EL (cell line): Measurements from ENCODE around the gene KIDINS220.
"Not testable (repeated sequence)": the region's sequence is repeated elsewhere in the genome, so short reads cannot be mapped to it uniquely, and the experiment has no call there.

Experiments used
- DNase-seq: peaks from one replicate; pipeline ENCODE4 v3.0.0-alpha.2; 2016

KIDINS220 gene

DNA sequence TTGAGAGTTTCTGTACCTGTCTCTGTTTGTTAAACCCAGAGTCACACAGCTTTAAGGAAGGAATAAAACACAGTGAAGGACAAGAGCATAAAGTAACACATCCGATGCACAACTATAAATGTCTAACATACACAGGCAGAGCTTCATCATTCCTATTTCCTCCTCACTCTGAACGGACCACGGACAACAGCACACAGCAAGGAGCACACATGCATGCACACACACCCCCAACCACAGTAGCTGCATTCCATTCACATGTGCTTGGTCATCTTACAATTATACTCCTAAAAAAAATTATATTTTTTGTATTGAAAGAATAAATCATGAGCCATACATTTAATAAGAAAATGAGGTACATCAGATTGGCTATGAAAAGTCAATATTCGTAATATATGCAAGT, 97.3 kb downstream of the KIDINS220 start:
- DNase-seq = peak; percentile 4

DNA sequence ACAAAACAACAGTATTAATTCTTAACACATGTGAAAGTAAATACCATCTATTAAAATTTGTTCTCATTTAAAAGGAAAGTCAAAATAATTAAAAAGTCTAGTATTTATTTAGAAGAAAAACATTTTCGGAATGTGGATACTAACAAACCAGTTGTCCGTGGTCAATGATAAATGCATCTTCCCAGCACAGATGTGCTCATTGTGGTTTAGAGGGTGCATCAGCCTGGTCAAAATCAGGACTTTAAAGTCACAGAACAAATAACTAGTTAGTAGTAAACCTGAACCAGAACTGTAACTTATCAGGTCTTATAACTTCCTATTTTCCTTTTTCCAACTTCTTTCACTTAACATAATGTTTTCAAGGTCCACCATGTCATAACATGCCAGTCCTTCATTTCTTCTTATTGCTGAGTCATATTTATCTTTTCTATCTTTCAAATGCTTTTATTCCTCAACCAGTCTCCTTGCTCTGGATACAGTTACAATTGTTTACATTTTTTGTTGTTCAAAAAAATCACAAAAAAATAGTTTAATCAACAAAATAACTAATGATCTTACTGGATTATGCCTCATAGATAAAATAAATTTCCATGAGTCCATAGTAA, 99.7 kb downstream of the KIDINS220 start:
- DNase-seq = peak; percentile 28

DNA sequence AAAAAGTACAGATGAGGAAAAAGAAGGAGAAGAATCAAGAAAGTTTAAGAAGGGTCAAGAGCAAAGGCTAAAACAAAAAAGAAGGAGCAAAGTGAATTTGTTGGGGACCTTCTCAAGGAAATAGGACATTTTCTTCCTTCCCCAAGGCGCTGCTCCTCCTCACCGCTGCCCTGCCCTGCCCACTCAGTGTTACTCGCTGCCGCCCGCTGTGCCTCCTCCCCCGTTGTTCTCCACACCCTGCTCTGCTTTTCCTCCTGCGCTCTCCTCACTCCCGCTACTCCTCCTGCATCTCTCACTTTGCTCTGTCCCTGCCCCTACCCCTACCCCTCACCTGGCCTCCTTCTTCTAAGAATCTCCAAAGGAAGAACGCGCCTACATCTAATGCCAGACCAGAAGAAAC, 104.8 kb downstream of the KIDINS220 start:
- DNase-seq = no peak

DNA sequence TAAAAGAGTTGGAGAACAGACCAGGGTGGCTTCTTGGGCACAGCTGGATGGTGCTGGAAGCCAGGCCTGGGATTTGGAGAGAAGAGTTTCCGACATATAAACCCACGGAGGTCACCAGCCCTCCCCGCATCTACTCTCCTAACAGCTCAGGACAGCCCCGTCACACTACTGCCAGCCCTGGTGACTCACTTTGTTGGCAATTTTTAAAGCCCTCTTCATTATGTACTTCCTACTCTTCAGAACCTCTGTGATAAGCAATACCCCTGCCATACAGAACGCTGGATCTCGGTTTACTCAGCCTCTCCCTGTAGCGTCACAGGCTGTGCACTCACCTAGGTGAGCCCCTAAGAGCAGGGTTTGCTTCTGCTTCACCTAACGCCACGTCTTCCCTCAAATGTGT, 107.5 kb downstream of the KIDINS220 start:
- DNase-seq = no peak

DNA sequence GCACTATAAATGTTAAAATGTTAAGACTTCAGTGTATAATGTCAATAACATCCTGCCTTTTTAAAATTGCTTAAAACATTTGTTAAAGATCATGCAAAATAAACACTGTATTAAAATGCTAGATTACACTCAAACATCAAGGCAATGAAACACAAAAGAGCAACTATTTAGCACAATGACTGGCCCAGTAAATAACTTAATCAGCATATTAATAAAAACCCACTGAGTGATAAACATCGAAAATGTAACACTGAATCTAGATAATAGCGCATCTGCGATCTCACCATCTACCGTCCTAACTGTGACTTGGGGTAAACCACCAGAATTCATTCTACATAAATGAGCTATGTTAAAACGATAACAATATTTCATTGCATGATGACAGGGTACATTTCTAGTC, 108.3 kb downstream of the KIDINS220 start:
- DNase-seq = not testable (repeated sequence)

DNA sequence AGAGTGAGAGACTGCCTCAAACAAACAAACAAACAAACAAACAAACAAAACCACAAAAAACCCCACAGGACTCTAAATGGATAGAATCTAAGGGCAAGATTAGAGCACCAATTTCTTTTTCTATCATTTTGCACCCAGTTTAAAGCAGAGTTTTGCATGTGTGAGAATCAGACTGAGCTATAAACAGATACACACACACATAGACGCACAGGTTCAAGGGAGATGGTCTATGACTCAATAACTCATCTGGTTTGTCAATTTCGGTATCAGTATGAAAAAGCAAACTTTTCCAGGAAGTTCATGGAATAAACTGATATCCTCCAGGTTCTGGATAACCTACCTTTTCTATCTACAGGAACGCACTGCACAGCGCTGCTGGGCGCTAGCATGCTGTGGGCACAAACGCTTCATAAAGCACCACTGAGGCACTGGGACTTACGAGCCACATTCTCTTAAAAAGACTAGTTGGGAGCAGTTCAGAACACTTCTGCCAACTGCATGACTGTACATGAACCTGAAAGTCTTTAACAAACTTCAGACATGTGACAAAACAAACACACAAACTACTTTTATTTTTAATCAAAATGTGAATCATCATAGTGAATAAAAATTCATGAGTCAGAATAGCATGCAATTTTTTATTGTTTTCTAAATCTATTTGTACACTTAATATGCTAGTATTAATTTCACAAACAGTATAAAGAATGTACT, 109.0 kb downstream of the KIDINS220 start:
- DNase-seq = no peak

DNA sequence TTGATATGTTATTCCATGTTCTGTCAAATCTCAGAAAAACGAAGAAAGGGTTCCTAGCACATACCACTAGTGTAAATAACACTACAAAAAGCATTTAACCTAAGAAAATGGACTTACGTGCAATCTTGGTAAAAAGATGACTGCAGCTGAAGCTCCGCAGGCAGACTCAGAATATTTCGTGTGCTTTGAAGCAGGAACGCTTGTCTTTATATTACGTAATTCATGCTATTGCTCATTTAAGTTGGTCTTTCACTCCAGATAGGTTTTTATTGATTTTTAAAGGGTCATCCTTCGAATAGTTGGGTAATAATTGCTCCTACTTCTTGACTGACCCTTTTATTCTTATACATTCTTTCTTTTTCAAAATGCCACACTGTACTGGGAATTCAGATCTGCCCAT, 111.6 kb downstream of the KIDINS220 start:
- no peak for DNase-seq

DNA sequence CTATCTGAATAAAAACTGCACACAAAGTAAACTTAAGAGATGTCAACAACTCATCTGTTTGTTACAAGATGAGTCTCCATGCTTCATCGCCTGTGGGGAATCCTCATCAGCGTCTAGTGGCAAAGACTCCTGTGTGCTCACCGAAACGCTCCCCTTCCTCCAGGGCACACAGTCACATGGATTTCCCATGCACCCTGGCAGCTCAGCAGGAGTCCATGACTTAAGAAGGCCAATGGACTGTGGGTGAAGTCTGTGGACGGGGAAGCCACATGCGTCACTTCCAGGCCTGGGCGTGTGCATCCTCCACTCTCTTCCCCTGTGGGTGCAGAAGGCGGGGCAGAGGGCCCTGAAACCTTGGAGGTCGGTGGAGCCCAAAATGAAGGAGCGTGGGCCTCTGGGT, 114.4 kb downstream of the KIDINS220 start:
- DNase-seq = no peak

DNA sequence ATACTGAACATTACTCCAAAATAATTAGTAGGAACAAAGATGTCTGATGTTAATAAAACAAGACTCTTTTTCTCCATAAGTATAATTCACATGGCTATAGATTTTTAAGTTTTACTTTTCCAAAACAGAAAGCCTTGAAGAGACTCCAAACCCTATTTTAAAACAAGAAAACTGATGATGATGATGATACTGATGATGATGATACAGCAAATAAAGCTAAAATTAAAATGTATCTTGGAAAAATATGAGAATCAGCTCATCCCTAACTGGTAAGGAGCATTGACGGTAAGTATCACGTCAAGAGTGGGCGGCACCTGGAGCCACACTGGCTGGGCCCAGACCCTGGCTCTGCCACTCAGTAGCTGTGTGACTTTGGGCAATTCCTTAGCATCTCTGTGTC, 116.0 kb downstream of the KIDINS220 start:
- no peak for DNase-seq

DNA sequence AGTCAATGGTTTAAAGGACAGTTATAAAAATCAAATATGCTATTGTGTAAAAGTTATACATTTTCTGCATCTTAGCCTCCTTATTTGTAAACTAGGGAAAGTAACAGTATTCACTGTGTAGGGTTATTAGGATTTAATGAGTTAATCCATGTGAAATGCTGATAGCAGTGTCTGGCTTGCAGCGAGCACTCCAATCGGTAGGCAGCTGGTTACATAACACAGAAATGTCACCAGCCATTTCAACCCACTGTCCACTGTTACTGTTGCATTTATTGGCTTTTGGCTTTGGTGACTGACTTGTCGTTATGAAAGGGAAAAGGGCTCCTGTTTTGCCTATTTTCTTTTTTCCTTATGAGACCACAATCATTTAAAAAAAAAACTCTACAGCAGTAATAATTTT, 116.7 kb downstream of the KIDINS220 start:
- no peak for DNase-seq

DNA sequence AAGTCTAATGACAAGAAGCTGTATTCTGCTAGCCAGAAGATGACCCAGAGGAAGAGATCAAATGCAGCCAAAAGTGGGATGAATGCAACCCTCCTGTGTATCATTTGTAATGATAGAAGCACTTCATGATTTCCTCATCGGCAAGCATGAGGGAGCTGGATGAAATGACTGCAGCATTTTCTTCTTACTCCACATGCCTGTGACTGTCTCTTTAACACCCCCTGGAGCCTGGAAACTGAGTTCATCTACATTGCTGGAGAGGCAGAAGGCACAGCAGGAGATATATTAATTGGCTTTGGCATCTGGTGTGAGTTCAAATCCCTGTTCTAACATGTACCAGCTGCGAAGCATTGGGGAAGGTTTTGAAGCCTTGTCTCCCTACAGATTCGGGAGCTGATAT, 117.9 kb downstream of the KIDINS220 start:
- DNase-seq = no peak

DNA sequence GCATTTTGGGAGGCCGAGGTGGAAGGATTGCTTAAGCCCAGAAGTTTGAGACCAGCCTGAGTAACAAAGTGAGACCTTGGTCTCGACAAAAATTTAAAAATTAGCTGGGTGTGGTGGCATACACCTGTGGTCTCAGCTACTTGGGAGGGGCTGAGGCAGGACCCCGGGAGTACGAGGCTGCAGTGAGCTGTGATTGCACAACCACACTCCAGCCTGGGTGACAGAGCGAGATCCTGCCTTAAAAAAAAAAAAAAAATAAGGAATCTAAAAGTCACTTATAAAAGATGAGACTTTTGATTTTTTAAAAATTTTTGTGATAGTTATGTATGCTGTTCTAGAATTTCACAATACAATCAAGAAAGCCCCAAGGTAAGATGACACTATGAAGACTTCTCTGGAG, 122.4 kb downstream of the KIDINS220 start:
- DNase-seq = no peak

DNA sequence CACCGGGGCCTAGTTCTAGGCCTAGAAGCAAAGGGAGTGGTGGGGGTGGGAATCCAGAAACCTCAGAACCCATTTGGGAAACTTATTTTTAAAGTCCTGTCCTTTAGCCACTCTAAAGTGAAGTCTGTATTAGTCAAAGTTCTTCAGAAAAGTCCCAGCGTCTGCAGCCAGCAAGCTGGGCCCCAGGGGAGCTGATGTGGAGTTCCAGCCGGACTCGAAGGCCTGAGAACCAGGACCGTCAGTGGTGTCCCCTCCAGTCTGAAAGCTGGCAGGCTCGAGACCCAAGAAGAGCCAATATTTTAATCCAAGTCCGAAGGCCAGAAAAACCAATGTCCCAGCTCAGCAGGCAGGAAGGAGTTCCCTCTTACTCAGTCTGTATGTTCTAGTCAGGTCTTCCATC, 123.1 kb downstream of the KIDINS220 start:
- DNase-seq = no peak

DNA sequence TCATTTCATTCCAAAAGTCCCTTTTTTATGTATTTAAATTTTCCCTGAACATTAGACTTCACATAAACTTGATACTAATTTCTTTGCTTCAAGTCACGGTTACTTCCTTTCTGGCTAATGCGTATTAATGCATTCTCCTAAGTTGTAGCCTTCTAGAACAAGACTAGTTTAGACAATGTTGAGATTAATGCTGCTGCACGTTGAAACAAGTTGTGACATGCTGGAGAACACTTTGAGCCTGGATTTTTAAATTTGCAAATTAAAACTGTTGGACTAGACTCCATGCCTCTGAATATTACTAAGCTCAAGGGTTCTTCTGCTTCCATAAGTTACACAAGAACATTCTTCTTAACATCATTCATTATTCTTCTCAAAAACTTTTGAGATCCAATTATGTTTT, 126.5 kb downstream of the KIDINS220 start:
- DNase-seq = no peak

DNA sequence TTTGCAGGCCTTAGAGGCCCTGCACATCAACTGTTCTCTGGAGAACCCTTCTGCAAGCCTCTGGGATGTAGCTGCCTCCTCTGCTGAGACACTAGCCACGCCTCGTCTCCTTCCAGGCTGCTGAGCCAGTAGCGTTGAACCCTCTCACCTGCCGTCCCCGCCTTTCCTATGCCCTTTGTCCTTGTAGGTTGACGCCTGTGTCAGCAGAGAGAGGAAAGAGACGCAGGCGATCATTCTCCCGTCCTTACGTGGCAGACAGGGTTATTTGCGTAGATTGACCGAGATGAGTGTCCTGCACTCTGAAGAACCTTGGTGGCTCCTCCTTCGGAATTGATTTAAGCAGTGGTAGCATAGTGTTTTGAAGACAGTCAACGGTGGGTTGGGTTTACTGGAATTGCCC, 127.8 kb downstream of the KIDINS220 start:
- no peak for DNase-seq

DNA sequence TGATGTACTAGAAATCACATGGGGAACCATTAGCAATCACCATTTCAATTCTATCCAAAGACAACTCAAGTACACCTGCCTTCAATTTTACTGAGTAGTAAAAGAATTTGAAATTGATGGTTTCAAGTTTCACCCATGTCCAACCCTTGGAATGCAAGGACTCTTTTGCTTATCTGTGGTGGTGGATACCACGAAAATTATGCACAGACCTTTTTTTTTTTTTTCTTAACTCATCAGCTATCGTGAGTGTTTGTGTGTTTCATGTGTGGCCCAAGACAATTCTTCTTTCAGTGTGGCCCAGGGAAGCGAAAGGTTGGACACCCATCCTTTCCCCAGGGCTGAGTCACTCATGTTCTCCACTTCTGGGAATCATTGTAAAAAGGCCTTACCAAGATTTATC, 132.5 kb downstream of the KIDINS220 start:
- DNase-seq = no peak

DNA sequence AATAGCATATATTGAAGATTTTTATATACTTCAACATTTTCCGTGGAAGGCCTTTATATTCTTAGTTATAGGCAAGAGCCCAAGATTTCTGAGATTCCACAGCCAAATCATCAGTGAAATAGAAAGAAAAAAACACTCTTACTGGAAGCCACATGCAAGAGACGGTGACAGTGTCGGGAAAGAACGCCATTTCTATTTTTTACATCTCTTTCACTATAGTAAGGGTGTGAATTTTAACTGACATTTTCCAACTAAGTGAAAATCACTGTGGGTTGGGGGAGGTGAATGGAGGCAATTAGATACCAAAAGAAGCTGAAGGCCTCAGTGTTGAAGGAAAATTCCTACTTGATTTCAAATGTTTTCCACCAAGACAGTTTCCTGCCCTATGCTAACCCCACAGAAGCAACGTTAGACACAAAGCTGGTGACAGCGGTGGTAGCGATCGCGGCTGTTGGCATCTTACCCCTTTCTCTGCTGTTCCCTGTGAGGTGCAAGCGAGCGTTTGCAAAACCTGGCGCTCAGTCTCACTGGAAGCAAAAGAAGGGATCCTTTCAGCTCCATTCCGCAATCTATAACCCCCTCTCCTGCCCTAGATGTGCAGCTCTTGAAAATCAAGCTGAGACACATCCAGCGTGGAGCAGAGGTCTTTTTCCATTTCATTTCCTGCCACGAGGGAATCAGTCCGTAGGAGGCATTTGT, 135.6 kb downstream of the KIDINS220 start:
- no peak for DNase-seq

DNA sequence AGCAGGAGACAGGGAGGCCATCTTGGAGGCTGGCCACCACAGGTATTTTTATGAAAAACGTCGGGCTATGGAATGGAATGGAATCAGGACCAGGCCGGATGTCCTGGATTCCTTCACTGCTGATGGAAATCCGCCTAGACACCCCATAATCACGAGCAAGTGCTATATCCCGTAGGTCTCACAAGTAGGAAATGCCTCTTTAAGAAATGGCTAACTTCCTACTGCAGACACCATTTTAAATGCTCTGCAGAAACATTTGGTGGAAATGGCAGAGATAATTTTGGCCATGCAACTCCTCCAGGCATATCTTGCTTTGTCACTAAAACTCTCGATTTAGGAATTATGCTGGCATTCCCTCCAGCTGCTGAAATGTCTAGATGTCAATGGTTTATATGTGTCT, 137.6 kb downstream of the KIDINS220 start:
- no peak for DNase-seq

DNA sequence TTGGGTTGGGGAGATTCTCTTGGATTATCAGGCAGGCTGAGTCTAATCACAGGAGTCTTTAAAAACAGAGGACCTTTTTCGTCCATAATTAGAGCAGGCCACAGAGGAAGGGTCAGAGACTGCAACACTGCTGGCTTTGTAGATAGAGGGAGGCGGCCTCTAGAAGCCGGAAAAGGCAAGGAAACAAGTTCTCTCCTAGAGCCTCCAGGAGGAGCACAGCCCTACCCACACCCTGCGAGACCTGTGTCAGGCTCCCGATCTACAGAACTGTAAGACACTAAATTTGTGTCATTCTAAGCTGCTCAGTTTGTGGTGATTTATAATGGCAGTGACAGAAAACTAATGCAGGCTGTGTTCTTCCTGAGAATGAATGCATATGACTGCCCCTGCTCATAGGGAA, 140.2 kb downstream of the KIDINS220 start:
- DNase-seq = no peak

DNA sequence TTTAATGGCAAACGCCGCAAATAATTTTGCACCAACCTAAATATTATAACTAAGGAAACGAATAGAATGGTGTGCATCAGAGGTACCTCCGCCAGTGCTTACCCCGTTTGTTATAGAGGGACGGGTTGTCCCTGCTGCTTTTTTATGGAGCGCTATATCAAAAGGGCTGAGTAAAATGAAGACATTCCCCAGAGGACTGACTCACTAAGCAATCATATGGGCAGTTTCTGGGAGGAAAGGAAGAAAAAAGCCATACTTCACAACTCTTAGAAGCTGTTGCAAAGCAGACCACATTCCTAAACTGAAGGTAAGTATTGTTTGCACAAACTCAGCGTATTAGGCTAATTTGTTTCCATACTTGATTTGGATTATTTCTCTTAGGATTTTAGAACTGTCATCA, 142.7 kb downstream of the KIDINS220 start:
- DNase-seq = no peak

DNA sequence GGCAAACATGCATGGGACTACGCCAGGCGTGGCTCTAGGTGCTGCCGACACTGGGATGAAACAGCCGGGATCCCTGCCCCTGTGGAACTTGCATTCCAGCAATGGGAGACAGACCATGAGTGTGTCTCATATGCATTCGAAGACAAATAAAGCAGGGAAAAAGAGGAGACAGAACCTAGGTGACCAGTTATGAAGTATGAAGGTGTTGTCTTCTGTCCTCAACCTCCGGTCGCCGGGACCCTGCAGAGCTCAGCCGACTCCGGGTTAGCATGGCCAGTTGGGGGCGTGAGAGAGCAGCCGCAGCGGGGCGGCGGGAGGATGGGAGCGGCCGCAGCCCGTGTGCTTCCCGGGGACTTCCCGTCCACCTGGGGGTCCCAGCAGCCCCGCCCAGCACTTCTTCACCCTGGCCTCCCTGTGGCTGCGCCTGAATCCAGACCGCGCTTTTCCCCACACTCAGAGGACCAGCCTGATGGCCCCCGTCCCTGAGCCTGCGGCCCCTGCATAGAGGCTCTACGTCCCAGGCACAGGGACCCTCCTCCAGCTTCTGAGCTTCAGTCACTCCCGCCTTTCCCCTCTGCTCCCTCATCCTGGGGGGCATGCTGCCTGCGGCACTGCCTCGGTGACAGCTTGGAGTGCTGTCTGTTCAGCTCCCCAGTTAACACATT, 144.1 kb downstream of the KIDINS220 start:
- no peak for DNase-seq

DNA sequence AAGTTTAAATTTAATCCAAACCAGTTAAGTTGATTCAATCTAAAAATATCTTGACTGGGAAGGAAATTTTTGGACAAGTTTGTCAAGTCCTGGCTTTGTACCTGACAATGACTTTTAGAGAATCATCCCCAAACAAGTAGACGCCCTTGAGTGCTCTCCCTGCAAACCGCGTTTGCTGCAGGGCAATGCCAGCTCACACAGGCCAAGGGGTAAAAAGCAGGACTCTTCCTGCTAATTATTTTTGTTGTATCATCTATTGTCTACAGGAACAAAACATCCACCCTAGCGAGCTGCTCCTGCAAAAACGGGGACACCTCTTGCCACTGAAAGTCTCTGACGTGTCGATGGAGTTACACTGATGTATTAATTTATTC, 144.6 kb downstream of the KIDINS220 start:
- no peak for DNase-seq

DNA sequence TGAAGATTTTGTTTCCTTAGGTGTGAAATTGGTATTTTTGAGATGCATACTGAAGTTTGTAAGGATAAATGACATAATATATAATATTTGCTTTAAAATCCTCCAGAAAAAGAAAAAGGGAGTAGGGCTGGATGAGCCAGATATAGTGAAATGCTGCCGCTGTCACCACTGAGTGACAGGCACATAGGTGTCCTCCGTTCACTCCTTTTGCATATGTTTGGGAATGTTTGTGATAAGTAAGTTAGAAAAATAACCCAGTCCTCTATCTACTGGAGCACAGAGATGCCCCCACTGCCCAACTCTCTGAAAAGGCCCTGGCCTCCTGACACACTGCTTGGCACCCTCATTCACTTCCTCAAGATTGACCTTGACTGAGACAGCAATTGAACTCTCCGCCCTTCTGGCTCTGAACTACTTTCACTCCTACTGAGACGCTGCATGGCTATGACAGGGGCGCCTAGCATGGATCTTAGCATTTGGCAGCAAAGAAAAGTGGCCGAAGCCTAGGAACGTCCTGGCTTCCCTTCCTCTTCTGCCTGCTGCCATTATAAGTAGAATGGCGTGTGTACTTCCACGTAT, 145.5 kb downstream of the KIDINS220 start:
- DNase-seq = no peak
